MM.1S (cell line): Measurements from ENCODE around the gene KRT79.

Experiments used
- EZH2 ChIP-seq: fragments of 300-600 bp; sonication (generic); optimal IDR thresholded peaks from 2 replicates; pipeline ENCODE3; 2017; ENCODE audit warnings: low read depth, mild to moderate bottlenecking, antibody characterized with exemption, low read length, mixed read lengths
- TF ChIP-seq, protein P1 (sequence below): fragments of 300-600 bp; sonication (generic); IDR thresholded peaks from 2 replicates; pipeline ENCODE4 v1.5.1; 2016; ENCODE audit warnings: antibody characterized with exemption, low read length, mixed read lengths

- TF ChIP-seq, protein P1, sequence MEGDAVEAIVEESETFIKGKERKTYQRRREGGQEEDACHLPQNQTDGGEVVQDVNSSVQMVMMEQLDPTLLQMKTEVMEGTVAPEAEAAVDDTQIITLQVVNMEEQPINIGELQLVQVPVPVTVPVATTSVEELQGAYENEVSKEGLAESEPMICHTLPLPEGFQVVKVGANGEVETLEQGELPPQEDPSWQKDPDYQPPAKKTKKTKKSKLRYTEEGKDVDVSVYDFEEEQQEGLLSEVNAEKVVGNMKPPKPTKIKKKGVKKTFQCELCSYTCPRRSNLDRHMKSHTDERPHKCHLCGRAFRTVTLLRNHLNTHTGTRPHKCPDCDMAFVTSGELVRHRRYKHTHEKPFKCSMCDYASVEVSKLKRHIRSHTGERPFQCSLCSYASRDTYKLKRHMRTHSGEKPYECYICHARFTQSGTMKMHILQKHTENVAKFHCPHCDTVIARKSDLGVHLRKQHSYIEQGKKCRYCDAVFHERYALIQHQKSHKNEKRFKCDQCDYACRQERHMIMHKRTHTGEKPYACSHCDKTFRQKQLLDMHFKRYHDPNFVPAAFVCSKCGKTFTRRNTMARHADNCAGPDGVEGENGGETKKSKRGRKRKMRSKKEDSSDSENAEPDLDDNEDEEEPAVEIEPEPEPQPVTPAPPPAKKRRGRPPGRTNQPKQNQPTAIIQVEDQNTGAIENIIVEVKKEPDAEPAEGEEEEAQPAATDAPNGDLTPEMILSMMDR = no peak
- TF ChIP-seq EZH2 = no peak
Measured at GRCh38 chr12:52799505-52800211, 34.5 kb downstream of the KRT79 start.
